Smooth muscle cell (in vitro differentiated cells): ENCODE results near the gene MAP7D1. TPM values are rescaled to one million over a fixed set of nuclear protein-coding genes. Genes with fewer than 3 reads are reported as not detected.
"Not testable (repeated sequence)": the region's sequence is repeated elsewhere in the genome, so short reads cannot be mapped to it uniquely, and the experiment has no call there.

Source experiments
- DNase-seq: peaks from one replicate; lab custom pipeline; 2025; ENCODE audit not compliant: unreplicated experiment; lab: John Stamatoyannopoulos, UW
- H2AFZ ChIP-seq: fragments of 200-600 bp; sonication (generic); 2 replicates; pipeline ENCODE4 v1.6.0; 2016; ENCODE audit warnings: antibody characterized with exemption, low read depth, mild to moderate bottlenecking
- H3F3A ChIP-seq: fragments of 200-600 bp; sonication (generic); 2 replicates; pipeline ENCODE4 v1.6.0; 2017; ENCODE audit warnings: antibody characterized with exemption, low read depth
- H3K27ac ChIP-seq: fragments of 200-600 bp; sonication (generic); 2 replicates; pipeline ENCODE4 v1.5.1; 2016; ENCODE audit warnings: low read depth, mild to moderate bottlenecking
- H3K27me3 ChIP-seq: fragments of 200-600 bp; sonication (generic); 2 replicates; pipeline ENCODE4 v1.6.1; 2016; ENCODE audit warnings: low read depth, mild to moderate bottlenecking
- H3K36me3 ChIP-seq: fragments of 200-600 bp; sonication (generic); 2 replicates; pipeline ENCODE4 v1.5.1; 2016; ENCODE audit warnings: low read depth
- H3K4me1 ChIP-seq: fragments of 200-600 bp; sonication (generic); 2 replicates; pipeline ENCODE4 v1.5.1; 2016; ENCODE audit warnings: low read depth
- H3K4me2 ChIP-seq: fragments of 200-600 bp; sonication (generic); 2 replicates; pipeline ENCODE4 v1.6.0; 2016; ENCODE audit warnings: mild to moderate bottlenecking
- H3K4me3 ChIP-seq: fragments of 200-600 bp; sonication (generic); 2 replicates; pipeline ENCODE4 v1.5.1; 2016; ENCODE audit warnings: mild to moderate bottlenecking
- H3K79me2 ChIP-seq: fragments of 200-600 bp; sonication (generic); 2 replicates; pipeline ENCODE4 v1.6.0; 2016; ENCODE audit warnings: low read depth, mild to moderate bottlenecking
- H3K9ac ChIP-seq: fragments of 200-600 bp; sonication (generic); 2 replicates; pipeline ENCODE4 v1.6.0; 2016; ENCODE audit warnings: low read depth
- H3K9me3 ChIP-seq: fragments of 200-600 bp; sonication (generic); replicated peaks from 2 replicates; pipeline ENCODE4 v1.5.1; 2016; ENCODE audit warnings: low read depth
- H4K20me1 ChIP-seq: fragments of 200-600 bp; sonication (generic); 2 replicates; pipeline ENCODE4 v1.6.0; 2016; ENCODE audit warnings: low read depth
- CTCF ChIP-seq: fragments of 200-600 bp; sonication (generic); IDR thresholded peaks from 2 replicates; pipeline ENCODE4 v1.5.1; 2017; ENCODE audit warnings: borderline replicate concordance, mild to moderate bottlenecking, antibody characterized with exemption; ENCODE audit not compliant: insufficient read depth, poor library complexity, severe bottlenecking
- whole genome bisulfite sequencing: methylation state at CpG from one replicate; pipeline ENCODE4 v1.1.7; 2016; ENCODE audit warnings: low lambda C conversion rate; 5-methylcytosine and 5-hydroxymethylcytosine counted together
- polyA plus RNA-seq: library from polyadenylated mRNA; unstranded; fragments of >200 nt; fragmentation: Nextera tagmentation; extraction: Ambion mirVana; gene quantifications from 2 replicates; pipeline ENCODE4 v1.2.1, GENCODE V29; 2016
- total RNA-seq: library from RNA; depleted of rRNA; stranded (reverse); fragments of >200 nt; gene quantifications from 2 replicates; pipeline ENCODE4 v1.2.3, GENCODE V29; 2014

MAP7D1 gene
- total and polyA plus RNA-seq, 2 experiments from 2014 or later = 109 to 169 TPM

GRCh38 chr1:36157973-36158826 lies 2.2 kb downstream of the MAP7D1 start:
- H3K79me2 ChIP-seq = peaks cover 76% of the 10 kb centered on the region
- peaks cover 40% of the 10 kb centered on the region for H3K4me1 ChIP-seq
- peaks cover 62% of the 10 kb centered on the region for H4K20me1 ChIP-seq
- 84% methylated on average over 9 of the region's 9 CpGs for WGBS
- no peaks in the 10 kb centered on the region for H3K27me3 ChIP-seq
- H2AFZ ChIP-seq = no peak overlapping the region
- peak overlapping the region; percentile 95 for H3K27ac ChIP-seq
- no peaks in the 10 kb centered on the region for H3K9me3 ChIP-seq
- H3F3A ChIP-seq = peaks cover 18% of the 10 kb centered on the region
- H3K4me3 ChIP-seq = peak overlapping the region; percentile 98
- DNase-seq = no peak
- H3K36me3 ChIP-seq = no peaks in the 10 kb centered on the region
- TF ChIP-seq CTCF = no peak
- peak overlapping the region; percentile 99 for H3K4me2 ChIP-seq
- peak overlapping the region; percentile 97 for H3K9ac ChIP-seq

- peaks cover 18% of the 10 kb centered on the region for H3F3A ChIP-seq
- not testable (repeated sequence) for H3K36me3 ChIP-seq, H3K4me3 ChIP-seq, H2AFZ ChIP-seq, H3K9ac ChIP-seq, DNase-seq, H3K27me3 ChIP-seq, H3K9me3 ChIP-seq
- 97% methylated on average over 10 of the region's 10 CpGs for WGBS
- H3K4me1 ChIP-seq = peaks cover 40% of the 10 kb centered on the region
- H3K79me2 ChIP-seq = peaks cover 83% of the 10 kb centered on the region
- H3K4me2 ChIP-seq = peak overlapping the region; percentile 99
- H3K27ac ChIP-seq = peak overlapping the region; percentile 95
- H4K20me1 ChIP-seq = peaks cover 68% of the 10 kb centered on the region
Observed at GRCh38 chr1:36158827-36159252, 2.9 kb downstream of the MAP7D1 start.

GRCh38 chr1:36159614-36160387 lies 3.8 kb downstream of the MAP7D1 start:
- DNase-seq = no peak
- H3K27ac ChIP-seq = peak overlapping the region; percentile 82
- peaks cover 92% of the 10 kb centered on the region for H3K79me2 ChIP-seq
- H3K4me2 ChIP-seq = peak overlapping the region; percentile 83
- peak overlapping the region; percentile 81 for H3K9ac ChIP-seq
- no peaks in the 10 kb centered on the region for H3K36me3 ChIP-seq
- H3K4me1 ChIP-seq = peaks cover 36% of the 10 kb centered on the region
- WGBS = 92% methylated on average over 10 of the region's 10 CpGs
- H3F3A ChIP-seq = peaks cover 18% of the 10 kb centered on the region
- no peak overlapping the region for H3K4me3 ChIP-seq
- H3K9me3 ChIP-seq = no peaks in the 10 kb centered on the region
- no peak for TF ChIP-seq CTCF
- H4K20me1 ChIP-seq = peaks cover 78% of the 10 kb centered on the region
- H3K27me3 ChIP-seq = no peaks in the 10 kb centered on the region
- no peak overlapping the region for H2AFZ ChIP-seq

GRCh38 chr1:36160388-36160948 lies 4.5 kb downstream of the MAP7D1 start:
- no peaks in the 10 kb centered on the region for H3K9me3 ChIP-seq
- H3K4me2 ChIP-seq = peak overlapping the region; percentile 83
- peaks cover 84% of the 10 kb centered on the region for H4K20me1 ChIP-seq
- peaks cover 95% of the 10 kb centered on the region for H3K79me2 ChIP-seq
- H3F3A ChIP-seq = peaks cover 18% of the 10 kb centered on the region
- H2AFZ ChIP-seq = no peak overlapping the region
- peaks cover 30% of the 10 kb centered on the region for H3K4me1 ChIP-seq
- H3K9ac ChIP-seq = peak overlapping the region; percentile 81
- H3K4me3 ChIP-seq = peak overlapping the region; percentile 19
- no peak for DNase-seq
- H3K27ac ChIP-seq = peak overlapping the region; percentile 82
- TF ChIP-seq CTCF = no peak
- H3K27me3 ChIP-seq = no peaks in the 10 kb centered on the region
- no peaks in the 10 kb centered on the region for H3K36me3 ChIP-seq
- WGBS = 73% methylated on average over 4 of the region's 4 CpGs
